GM19467 (cell line): ENCODE data around the gene COL23A1.
"Not testable (repeated sequence)": the region's sequence is repeated elsewhere in the genome, so short reads cannot be mapped to it uniquely, and the experiment has no call there.

ENCODE experiments used
- ATAC-seq: cut with Tn5 transposase; IDR thresholded peaks from one replicate; pipeline ENCODE4 v1.9.1; 2021; ENCODE audit warnings: mild to moderate bottlenecking, moderate library complexity; ENCODE audit not compliant: unreplicated experiment

Gene COL23A1

GRCh38 chr5:178236126-178236525 lies 354.1 kb downstream of the COL23A1 start:
- no peak for ATAC-seq

GRCh38 chr5:178235588-178235974 lies 354.6 kb downstream of the COL23A1 start:
- no peak for ATAC-seq

GRCh38 chr5:178234750-178235587 lies 355.2 kb downstream of the COL23A1 start:
- no peak for ATAC-seq

GRCh38 chr5:178234121-178234749 lies 356.0 kb downstream of the COL23A1 start:
- ATAC-seq: no peak

- no peak for ATAC-seq
These were observed 357.2 kb downstream of the COL23A1 start for GRCh38 chr5:178232920-178233429.

GRCh38 chr5:178232124-178232919 lies 357.9 kb downstream of the COL23A1 start, which contains the start of gene PHYKPL:
Gene PHYKPL, minus strand, starts transcription at chr5:178232802. Its CDS starts 252 bp downstream, at chr5:178232550.
- ATAC-seq: peak; percentile 54

- no peak for ATAC-seq
These were observed 358.6 kb downstream of the COL23A1 start for GRCh38 chr5:178231539-178232123.

- ATAC-seq: no peak
These were observed 359.2 kb downstream of the COL23A1 start for GRCh38 chr5:178230879-178231538.

GRCh38 chr5:178229861-178230260 lies 360.3 kb downstream of the COL23A1 start:
- no peak for ATAC-seq

GRCh38 chr5:178229111-178229510 lies 361.1 kb downstream of the COL23A1 start:
- ATAC-seq: not testable (repeated sequence)

- ATAC-seq: no peak
These were observed 361.6 kb downstream of the COL23A1 start for GRCh38 chr5:178228609-178229008.

GRCh38 chr5:178227929-178228328 lies 362.3 kb downstream of the COL23A1 start:
- ATAC-seq: no peak

GRCh38 chr5:178227138-178227659 lies 363.0 kb downstream of the COL23A1 start:
- no peak for ATAC-seq

GRCh38 chr5:178225174-178225573 lies 365.0 kb downstream of the COL23A1 start:
- ATAC-seq: no peak

GRCh38 chr5:178224403-178224802 lies 365.8 kb downstream of the COL23A1 start:
- ATAC-seq: no peak

- ATAC-seq: no peak
These were observed 366.3 kb downstream of the COL23A1 start for GRCh38 chr5:178223828-178224335.

GRCh38 chr5:178223196-178223773 lies 366.9 kb downstream of the COL23A1 start:
- no peak for ATAC-seq

- ATAC-seq: no peak
These were observed 367.9 kb downstream of the COL23A1 start for GRCh38 chr5:178222292-178222691.

GRCh38 chr5:178221853-178222252 lies 368.3 kb downstream of the COL23A1 start:
- ATAC-seq: no peak
